Activated T-helper 2 cell treated with anti-CD3 and anti-CD28 coated beads, Interferon-gamma antibody, Interleukin-2, Interleukin-4, amounts not matched to agents 10 μg/mL and 5 μg/mL and 100 μg/mL, durations not matched to agents 14 hours and 24 hours and 36 hours (primary cell): Measurements from ENCODE around the gene LCN1. TPM values are rescaled to one million over a fixed set of nuclear protein-coding genes. Genes with fewer than 3 reads are reported as not detected.

Experiments
- DNase-seq: peaks from one replicate; pipeline ENCODE4 v3.0.0; 2021; ENCODE audit warnings: low spot score
- H3K27ac Mint-ChIP-seq: one replicate; pipeline ENCODE4 v1.8.0; 2021; ENCODE audit warnings: mixed read lengths
- H3K27me3 Mint-ChIP-seq: one replicate; pipeline ENCODE4 v1.8.0; 2021; ENCODE audit warnings: low read depth, mixed read lengths
- H3K36me3 Mint-ChIP-seq: one replicate; pipeline ENCODE4 v1.8.0; 2021; ENCODE audit warnings: low read depth, mixed read lengths
- H3K4me1 Mint-ChIP-seq: one replicate; pipeline ENCODE4 v1.8.0; 2021; ENCODE audit warnings: low read depth, mixed read lengths
- H3K4me3 Mint-ChIP-seq: one replicate; pipeline ENCODE4 v1.8.0; 2021; ENCODE audit warnings: low read depth, mild to moderate bottlenecking, moderate library complexity, mixed read lengths
- H3K9me3 Mint-ChIP-seq: one replicate; pipeline ENCODE4 v1.8.0; 2021; ENCODE audit warnings: mixed read lengths
- intact Hi-C: fragments of 100-400 bp; cut with micrococcal nuclease; formaldehyde crosslinking; loops from one replicate; pipeline ENCODE4 v1.15.1; 2023
- total RNA-seq: library from RNA; stranded (reverse); gene quantifications from 2 replicates; pipeline ENCODE4 v1.2.3, GENCODE V29; 2022

The LCN1 gene
- total RNA-seq, 1 donor from 2014 or later: not detected

DNA sequence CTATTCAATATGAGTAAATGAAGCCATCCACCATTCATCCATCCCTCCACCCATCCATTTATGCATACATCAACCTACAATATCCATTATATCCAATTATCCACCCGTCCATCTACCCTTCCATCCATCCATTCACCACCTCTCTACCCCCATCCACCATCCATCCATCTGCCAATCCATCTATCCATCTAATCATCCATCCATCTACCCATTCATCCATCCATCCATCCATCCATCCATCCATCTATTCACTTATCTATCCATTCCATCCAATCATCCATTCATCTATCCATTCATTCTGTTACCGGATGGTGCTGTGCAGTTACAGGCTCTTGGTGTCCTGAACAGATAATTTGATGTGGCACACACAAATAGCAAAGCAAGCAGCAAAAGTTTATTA is 51.0 kb downstream of the LCN1 start:
- H3K4me1 Mint-ChIP-seq: no peaks in the 10 kb centered on the region
- DNase-seq: no peak

DNA sequence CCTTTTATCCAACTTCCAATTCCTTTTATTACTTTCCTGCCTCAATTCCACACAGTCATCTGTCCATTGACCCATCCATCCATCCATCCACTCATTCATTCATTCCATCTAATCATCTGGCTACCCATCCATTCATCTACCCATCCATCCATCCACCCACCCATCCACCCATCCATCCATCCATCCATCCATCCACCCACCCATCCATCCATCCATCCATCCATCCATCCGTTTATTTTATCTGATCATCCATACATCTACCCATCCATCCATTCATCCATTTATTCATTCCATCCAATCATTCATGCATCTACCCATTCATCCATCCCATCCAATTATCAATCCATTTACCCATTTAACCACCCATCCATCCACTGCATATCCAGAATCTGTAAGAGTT is 51.9 kb downstream of the LCN1 start:
- Mint-ChIP-seq H3K36me3 (no peaks in the 10 kb centered on the region), H3K4me1 (no peaks in the 10 kb centered on the region), H3K27me3 (no peaks in the 10 kb centered on the region), H3K9me3 (peaks cover 5% of the 10 kb centered on the region), H3K27ac (no peak overlapping the region), H3K4me3 (no peak overlapping the region)
- intact Hi-C loops: no loop called here
- no peak for DNase-seq

More for the DNA sequence above, 51.0 kb downstream of the LCN1 start:
- H3K36me3 Mint-ChIP-seq: no peaks in the 10 kb centered on the region
- peaks cover 5% of the 10 kb centered on the region for H3K9me3 Mint-ChIP-seq
- no peak overlapping the region for H3K27ac Mint-ChIP-seq
- no peaks in the 10 kb centered on the region for H3K27me3 Mint-ChIP-seq
- intact Hi-C loops: no loop called here
- H3K4me3 Mint-ChIP-seq: no peak overlapping the region

DNA sequence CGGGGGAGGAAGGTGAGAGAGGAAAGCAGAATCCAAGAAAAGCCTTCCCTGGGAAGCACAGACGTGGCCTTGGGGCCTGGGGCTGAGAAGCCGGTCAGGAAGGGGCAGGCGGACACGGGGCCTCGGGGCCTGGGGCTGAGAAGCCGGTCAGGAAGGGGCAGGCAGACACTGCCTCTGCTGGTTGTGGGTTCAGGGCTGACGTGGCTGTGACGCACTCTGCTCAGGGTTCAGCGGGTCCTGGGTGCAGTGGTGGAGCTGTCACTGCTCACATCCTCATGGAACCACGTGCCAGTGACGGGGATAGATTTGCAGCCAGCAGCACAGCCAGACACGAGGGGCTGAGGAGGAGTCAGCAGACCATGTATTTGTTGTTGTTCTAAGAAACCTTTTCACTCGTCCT is 53.1 kb downstream of the LCN1 start:
- H3K27ac Mint-ChIP-seq: no peak overlapping the region
- intact Hi-C loops: no loop called here
- no peaks in the 10 kb centered on the region for H3K36me3 Mint-ChIP-seq
- peaks cover 1% of the 10 kb centered on the region for H3K9me3 Mint-ChIP-seq
- H3K4me1 Mint-ChIP-seq: no peaks in the 10 kb centered on the region
- H3K4me3 Mint-ChIP-seq: no peak overlapping the region
- no peaks in the 10 kb centered on the region for H3K27me3 Mint-ChIP-seq
- no peak for DNase-seq

DNA sequence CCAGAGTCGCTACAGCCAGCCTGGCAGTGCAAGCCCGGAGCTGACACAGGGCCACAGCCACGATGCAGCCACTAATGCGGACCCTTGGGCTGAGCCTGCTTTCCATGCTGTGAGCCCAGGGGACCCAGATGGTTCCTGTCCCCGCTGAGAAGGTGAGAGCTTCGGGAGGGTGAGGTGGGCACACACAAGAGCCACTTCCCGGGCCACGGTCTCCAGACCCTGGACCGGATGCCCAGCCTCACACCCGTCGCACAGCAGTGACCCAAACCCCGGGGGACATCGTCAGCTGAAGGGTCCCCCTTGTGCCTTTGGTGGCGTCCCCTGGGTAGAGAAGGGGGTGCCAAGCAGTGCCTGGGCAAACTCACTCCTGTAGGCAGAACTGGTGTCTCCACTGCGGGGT is 53.7 kb downstream of the LCN1 start:
- Mint-ChIP-seq H3K27me3 (no peaks in the 10 kb centered on the region), H3K4me3 (no peak overlapping the region), H3K4me1 (no peaks in the 10 kb centered on the region), H3K27ac (no peak overlapping the region), H3K36me3 (no peaks in the 10 kb centered on the region), H3K9me3 (no peaks in the 10 kb centered on the region)
- no peak for DNase-seq
- intact Hi-C loops: no loop called here

Other genes starting within 250 kb of the LCN1 start
- gene PPP1R26, start 41.7 kb upstream of the LCN1 start, total RNA-seq: 2.2 and 2.3 TPM in 2 replicates
- gene MRPS2, start 20.8 kb upstream of the LCN1 start, total RNA-seq: 61.7 TPM in 2 replicates
- gene OBP2A, start 24.7 kb downstream of the LCN1 start, total RNA-seq: not detected in 2 replicates
- not detected in 2 replicates for gene PAEP, start 40.3 kb downstream of the LCN1 start, total RNA-seq
- gene GLT6D1, start 118.1 kb downstream of the LCN1 start, total RNA-seq: not detected in 2 replicates
- gene LCN9, start 141.9 kb downstream of the LCN1 start, total RNA-seq: not detected in 2 replicates
- not detected in 2 replicates for gene SOHLH1, start 178.0 kb downstream of the LCN1 start, total RNA-seq
- gene KCNT1, start 180.7 kb downstream of the LCN1 start, total RNA-seq: not detected in 2 replicates